NCI-H2081 treated with DMSO at 0.1 percent for 48 hours (cell line): ENCODE measurements around the gene IFRD2.
A peak's percentile ranks its signal among the peaks of the same experiment; 100 is the strongest.

Experiments
- DNase-seq: peaks from one replicate; lab custom pipeline; 2025; lab: John Stamatoyannopoulos, UW

IFRD2 gene, protein sequence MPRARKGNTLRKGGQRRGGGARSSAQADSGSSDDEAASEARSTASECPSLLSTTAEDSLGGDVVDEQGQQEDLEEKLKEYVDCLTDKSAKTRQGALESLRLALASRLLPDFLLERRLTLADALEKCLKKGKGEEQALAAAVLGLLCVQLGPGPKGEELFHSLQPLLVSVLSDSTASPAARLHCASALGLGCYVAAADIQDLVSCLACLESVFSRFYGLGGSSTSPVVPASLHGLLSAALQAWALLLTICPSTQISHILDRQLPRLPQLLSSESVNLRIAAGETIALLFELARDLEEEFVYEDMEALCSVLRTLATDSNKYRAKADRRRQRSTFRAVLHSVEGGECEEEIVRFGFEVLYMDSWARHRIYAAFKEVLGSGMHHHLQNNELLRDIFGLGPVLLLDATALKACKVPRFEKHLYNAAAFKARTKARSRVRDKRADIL

DNA sequence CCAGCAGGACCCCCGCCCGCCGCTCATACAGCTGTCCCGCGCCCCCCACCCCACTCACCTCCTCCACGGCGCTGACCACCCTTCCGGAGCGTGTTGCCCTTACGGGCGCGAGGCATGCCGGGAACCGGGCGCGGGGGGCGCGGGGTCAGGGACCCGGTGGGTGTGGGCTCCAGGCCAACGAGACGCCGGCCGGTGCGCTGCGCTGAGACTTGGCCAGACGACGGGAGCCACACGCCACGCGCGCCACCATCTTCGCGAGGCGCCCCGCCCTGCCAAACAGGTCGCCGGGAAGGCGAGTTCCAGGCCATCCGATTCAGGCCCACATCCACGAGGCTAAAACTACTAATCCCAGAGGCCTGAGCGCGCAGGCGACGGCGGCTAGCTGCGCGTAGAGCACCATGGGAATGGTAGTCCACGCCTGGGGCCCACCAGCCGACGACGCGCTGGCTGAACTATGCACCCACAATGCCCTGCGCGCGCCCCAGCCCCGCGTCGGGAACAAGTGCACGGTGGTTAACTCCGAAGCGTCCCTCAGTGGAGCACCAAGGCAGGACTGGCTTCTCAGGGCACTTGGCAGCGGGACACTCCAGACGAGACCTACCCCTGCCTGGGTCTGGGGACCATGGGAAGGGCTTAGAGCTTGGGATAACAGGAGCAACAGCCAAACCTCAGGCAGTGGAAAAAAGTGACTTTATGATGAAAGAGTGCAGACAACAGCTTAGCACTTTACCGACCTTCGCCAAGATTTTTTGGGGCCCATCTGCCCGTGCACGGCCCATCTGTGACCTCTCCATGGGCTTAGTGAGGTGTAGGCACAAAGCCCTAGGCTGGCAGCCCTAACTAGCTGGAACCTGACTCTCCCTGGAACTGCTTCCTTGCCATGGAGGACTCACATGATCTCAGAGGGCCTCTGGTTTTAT is at the start of gene IFRD2:
TSS of gene IFRD2 (minus strand) at position 271 of the 920 bp plus-strand sequence. CDS start at position 116, 155 bp downstream.
- peak; percentile 72 for DNase-seq

- no peak for DNase-seq
Observed at GRCh38 chr3:50341537-50341936, 49.3 kb upstream of the IFRD2 start.

DNA sequence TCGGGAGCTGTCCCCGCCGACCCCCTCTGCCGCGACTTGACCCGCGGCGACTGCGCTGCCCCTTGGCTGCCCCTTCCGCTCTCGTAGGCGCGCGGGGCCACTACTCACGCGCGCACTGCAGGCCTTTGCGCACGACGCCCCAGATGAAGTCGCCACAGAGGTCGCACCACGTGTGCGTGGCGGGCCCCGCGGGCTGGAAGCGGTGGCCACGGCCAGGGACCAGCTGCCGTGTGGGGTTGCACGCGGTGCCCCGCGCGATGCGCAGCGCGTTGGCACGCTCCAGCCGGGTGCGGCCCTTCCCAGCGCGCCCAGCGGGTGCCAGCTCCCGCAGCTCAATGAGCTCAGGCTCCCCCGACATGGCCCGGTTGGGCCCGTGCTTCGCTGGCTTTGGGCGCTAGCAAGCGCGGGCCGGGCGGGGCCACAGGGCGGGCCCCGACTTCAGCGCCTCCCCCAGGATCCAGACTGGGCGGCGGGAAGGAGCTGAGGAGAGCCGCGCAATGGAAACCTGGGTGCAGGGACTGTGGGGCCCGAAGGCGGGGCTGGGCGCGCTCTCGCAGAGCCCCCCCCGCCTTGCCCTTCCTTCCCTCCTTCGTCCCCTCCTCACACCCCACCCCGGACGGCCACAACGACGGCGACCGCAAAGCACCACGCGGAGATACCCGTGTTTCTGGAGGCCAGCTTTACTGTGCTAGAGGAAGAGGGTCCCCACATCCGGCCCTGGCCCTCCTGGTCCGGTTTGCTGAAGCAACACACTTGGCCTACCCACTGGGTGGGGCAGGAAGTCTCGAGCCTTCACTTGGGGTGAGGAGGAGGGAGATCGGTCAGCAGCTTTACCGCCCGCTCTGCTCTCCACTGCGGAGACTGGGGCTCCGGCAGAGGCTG is 48.5 kb upstream of the IFRD2 start, which contains the start of gene RASSF1:
TSS of gene RASSF1 (minus strand) at position 389 of the 882 bp plus-strand sequence. CDS start at position 358, 31 bp downstream.
- no peak for DNase-seq

GRCh38 chr3:50340147-50340447 is 47.9 kb upstream of the IFRD2 start:
- DNase-seq = no peak

- DNase-seq = no peak
Observed at GRCh38 chr3:50339485-50340146, 47.4 kb upstream of the IFRD2 start.

DNA sequence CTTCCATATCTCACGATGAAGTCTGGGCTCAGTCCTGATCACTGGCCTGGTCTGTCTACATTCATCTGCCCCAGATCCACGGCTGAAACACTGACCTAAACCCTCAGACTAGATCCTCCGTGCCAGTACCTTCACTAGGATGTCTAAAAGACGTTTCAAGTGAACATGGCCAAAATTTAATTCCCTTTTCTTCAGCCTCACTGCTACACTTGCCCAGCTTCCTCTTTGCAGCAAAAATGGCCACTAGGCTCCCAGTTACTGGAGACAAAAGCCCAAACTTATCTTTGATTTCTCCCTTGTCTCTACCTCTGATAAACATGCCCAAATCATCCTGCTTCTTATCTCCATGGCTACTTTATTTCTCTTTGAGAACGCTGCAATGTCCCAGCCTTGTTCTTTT is 46.7 kb upstream of the IFRD2 start:
- DNase-seq = no peak

GRCh38 chr3:50337175-50337861 is 45.1 kb upstream of the IFRD2 start:
- DNase-seq = peak; percentile 88

- DNase-seq = no peak
Observed at GRCh38 chr3:50336452-50337174, 44.4 kb upstream of the IFRD2 start.

GRCh38 chr3:50334339-50335075 is 42.3 kb upstream of the IFRD2 start:
- no peak for DNase-seq

GRCh38 chr3:50333744-50334328 is 41.6 kb upstream of the IFRD2 start:
- DNase-seq = no peak

DNA sequence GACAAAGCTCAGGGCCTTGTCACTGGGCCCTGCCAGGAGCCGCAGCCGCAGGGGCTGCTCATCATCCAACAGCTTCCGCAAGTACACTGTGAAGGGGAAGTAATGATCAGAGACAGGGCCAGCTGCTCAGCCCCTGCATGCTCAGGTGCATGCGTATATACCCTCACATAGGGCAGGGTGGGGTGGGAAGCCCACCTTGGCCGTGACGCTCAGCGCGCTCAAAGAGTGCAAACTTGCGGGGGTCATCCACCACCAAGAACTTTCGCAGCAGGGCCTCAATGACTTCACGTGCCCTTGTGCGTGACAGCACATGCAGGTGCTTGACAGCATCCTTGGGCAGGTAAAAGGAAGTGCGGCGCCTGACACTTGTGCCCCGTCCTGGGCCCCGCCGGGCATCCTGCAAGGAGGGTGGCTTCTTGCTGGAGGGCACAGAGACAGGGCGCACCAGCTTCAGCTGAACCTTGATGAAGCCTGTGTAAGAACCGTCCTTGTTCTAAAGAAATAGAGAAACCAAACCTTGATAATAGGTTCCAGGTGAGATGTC is 39.2 kb upstream of the IFRD2 start:
- no peak for DNase-seq

GRCh38 chr3:50330330-50330729 is 38.1 kb upstream of the IFRD2 start:
- DNase-seq = no peak

- DNase-seq = peak; percentile 67
Observed at GRCh38 chr3:50327943-50328691, 35.9 kb upstream of the IFRD2 start, which contains the start of gene TUSC2. Gene TUSC2, minus strand, starts transcription at chr3:50328223. Its CDS starts 124 bp downstream, at chr3:50328099.

DNA sequence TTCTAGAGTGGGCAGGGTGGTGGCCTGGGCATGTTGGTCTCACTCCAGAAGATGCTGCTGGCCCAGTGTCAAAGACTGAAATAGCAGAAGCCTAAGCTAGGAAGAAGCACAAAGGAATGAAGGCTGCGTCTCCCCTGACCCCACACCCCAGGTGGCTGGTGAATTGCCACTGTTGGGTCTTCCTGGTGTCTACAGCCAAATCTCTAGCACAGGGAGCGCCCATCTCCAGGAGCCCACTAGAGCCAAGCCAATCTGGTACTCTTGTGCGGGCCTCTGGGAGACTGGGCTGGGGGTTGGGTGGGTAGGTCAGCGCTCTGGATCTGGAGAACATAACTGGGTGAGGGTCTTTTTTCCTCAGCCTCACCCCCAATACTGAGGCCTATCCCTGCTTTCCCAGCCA is 34.9 kb upstream of the IFRD2 start:
- no peak for DNase-seq

DNA sequence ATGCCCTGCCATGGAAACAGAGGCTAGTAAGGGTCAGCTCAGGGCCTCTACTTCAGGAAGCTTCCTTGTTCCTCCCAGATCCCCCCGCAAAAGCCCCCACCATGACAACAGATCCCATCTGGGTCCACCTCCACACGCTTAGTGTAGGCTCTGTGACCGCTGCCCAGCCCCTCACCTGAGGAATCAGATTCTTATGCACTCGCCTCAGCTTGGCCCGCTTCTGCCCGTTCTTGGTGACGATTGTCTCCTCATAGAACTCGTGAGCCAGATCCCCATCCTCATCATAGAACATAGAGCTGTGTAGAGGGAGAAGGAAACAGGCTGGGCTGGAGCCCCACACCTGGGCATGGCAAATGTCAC is 33.9 kb upstream of the IFRD2 start:
- DNase-seq = no peak

DNA sequence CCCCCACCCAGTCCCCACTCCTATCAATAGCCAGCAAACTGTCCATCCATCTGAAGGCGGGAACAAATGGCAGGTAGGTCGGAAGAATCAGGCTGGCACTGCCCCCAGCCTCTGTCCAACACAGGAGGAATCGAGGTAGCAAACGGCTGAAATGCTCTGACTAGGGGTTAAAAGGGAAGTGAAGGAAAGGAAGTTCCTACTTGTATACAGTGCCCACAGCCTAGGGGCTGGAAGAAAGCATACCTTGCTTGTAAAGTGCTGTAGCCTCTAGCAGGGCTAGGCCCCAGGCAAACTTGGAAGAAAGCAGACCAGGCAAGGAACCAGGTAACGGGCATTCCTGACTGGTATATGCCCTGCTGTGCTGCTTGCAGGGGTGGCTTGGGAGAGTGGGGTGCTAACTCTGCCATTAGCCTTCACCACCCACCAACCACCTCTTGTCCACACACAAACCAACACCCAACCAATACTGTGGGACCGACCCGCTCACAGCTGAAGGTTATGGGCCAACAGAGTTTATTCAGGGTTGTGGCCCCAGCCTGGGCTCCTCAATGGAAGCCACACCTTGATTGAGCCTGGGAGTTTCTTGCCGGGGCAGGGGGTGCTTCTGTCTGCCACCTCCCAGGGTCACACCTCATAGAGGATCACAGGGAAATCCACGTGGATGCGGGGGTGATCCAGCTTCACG is 33.4 kb upstream of the IFRD2 start:
- no peak for DNase-seq

- no peak for DNase-seq
Observed at GRCh38 chr3:50325113-50325480, 32.9 kb upstream of the IFRD2 start.
